Esophagus squamous epithelium (tissue), 4 donors: Measurements from ENCODE around the gene HOXB9.

Source experiments
- CTCF ChIP-seq, 6 experiments: fragments of 450-650 bp in 4 of 6; fragments of 200-600 bp in 2 of 6; sonication (generic) in 2 of 6; IDR thresholded peaks; one replicate each; pipeline ENCODE4 v1.5.1; 2016 to 2019; ENCODE audit warnings: antibody characterized with exemption in 6 of 6, mild to moderate bottlenecking in 4 of 6, moderate library complexity in 4 of 6
- POLR2A ChIP-seq, 4 donors: fragments of 450-650 bp; IDR thresholded peaks; one replicate each; pipeline ENCODE4 v1.6.1; 2017; ENCODE audit warnings: antibody characterized with exemption in 4 of 4, mild to moderate bottlenecking in 4 of 4, moderate library complexity in 3 of 4

- TF ChIP-seq CTCF (IDR thresholded peaks at IDR 0.05) (no peak), POLR2A (IDR thresholded peaks at IDR 0.05) (no peak)
These were observed 14.1 kb upstream of the HOXB9 start for GRCh38 chr17:48639982-48640857.
